Measurements from ENCODE around the gene ERRFI1.

Gene ERRFI1

DNA sequence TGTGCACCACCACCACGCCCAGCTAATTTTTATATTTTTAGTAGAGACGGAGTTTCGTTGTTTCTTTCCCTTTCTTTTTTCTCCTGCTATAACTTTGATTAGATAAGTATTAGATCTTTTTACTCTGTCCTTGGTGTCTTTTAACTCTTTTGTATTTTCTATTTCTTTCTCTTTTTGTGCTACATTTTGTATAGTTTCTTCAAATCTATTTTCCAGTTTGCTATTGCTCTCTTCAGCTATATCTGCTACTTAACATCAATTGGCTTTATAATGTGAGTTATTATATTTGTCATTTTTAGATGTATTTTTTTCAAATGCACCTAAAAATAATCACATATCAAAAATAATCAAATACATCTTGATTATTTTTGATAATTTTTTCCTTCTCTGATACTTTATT lies 16.0 kb upstream of the ERRFI1 start:
- no peak for DNase-seq

DNA sequence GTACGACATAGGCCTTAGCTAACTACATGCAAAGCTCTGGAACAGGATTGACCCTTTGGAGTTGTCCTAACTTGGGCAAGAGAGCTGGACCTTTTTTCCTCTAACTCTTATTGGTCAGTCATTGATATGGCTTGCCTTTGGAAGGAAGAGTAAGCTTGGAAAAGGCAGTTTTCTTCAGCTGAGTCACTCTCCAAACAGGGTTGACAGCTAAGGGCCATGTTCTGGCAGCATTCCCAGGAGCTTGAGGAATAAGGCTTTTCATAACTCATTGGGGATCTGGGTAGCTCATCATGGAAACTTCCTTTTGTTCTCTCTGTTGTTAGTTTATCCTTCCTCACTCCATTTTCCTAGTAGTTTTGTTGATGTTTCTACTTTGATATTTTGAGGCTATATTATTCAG lies 14.5 kb upstream of the ERRFI1 start:
- DNase-seq: no peak

DNA sequence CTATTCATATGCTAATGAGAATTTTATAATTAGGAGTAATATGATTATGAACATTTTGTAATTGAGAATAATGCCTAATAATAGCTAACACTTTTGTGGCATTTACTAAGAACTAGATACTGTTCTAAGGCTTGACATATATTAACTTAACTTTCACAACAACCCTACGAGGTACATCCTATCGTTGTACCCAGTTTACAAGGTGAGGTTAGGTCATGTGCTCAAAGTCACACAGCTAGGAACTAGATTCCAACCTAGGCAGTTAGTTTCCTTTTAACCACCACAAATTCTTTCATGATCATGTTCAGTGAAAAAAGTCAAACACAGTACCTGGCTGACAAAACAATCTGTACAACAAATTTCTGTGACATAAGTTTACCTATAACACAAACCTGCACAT lies 13.0 kb upstream of the ERRFI1 start:
- DNase-seq: no peak

DNA sequence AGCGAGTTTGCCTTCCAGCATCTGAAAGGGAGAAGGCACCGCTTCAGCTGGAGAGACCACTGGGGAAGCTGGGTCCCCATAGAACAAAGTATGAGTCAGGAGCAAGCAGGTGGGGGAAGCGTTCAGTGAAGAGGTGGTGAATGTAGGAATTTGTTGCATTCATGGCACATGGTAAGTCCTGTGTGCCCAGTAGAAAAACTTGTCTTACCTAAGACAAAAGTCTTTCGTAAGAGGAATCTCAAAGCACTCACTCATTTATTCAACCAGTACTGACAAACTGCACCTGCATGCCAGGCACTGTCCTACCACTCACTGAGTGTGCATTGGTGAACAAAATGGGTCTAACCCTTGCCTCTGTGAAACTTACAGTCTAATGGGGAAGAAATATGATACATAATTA lies 9.2 kb upstream of the ERRFI1 start:
- DNase-seq: no peak

DNA sequence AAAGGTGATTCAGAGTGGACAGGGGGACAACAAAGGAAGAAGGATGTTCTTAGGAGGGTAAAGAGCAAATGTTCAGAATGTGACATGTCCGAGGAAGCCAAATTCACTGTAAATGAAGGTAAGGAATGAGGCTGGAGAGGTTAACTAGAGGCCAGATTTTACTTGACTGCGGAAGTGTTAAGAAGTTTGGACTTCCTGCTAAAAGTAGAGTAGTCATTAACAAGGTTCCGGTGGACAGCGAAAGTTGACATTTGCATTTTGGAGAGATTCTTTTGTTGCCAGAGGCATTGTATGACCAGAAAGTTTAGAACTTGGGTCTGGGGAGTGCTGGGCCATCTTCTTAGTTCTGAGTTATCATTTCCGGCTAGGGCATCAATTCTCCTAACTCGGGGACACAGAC lies 7.2 kb upstream of the ERRFI1 start:
- no peak for DNase-seq

DNA sequence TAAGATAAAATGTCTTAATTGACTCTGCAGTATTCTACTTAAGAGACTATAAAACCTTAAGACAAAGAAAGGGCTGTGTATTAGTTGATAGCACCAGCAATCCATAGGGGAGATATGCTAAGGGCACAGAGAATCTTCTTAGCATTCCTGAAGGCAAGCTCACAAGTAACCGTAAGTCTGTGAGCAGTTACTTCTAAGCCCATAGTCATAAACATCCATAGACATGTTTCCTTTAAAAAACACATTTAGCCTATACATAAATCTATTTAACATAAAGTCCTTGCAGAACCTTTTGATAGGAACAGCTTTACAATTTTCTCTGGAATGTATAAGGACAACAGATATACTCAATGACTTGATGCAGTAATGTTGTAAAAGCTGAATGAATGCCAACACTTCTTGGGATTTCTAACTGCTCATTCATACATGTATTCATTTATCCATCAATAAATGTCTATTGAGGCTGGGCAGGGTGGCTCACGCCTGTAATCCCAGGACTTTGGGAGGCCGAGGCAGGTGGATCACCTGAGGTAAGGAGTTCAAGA lies 6.3 kb upstream of the ERRFI1 start:
- no peak for DNase-seq

DNA sequence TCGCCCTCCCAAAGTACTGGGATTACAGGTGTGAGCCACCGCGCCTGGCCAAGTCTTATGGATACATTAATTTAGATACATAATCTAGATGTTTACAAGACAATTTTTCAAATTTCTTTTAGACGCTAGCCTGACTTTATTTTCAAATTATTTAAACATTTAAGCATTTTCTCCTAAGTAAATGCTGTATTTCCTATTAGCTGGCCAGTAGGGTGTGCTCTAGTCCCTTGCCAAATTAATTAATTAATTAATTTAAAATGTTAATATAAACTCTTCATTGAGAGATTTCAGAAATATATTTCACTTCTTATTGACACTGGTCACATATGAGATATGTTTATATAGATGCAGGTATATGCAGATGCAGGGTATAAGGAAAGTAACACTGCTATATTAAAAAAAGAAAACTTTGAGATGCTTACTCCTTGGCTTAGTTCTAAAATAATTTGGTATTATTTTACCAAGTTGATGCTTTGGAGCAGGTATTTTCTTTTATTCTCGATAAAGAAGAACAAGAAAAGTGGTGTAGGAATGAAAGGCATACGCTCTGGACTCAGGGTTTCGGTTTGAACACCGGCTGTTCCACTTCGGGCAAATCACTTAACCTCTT lies 5.2 kb upstream of the ERRFI1 start:
- peak; percentile 59 for DNase-seq

DNA sequence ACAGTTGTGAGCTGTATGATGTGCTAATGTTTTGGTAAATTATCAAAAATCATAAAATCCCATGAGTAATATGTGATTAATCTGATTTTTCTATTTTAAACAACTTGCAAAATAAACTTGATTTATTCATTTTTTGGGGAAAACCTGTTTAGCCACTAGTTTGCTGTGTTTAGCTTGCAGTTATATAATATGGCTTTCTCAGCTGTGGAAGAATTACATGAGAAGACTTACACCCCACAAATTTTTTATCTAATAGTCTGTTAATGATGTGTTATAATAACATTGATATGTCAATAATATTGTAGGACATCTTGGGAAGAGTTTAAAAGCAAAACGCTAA lies 2.4 kb upstream of the ERRFI1 start:
- DNase-seq: no peak

DNA sequence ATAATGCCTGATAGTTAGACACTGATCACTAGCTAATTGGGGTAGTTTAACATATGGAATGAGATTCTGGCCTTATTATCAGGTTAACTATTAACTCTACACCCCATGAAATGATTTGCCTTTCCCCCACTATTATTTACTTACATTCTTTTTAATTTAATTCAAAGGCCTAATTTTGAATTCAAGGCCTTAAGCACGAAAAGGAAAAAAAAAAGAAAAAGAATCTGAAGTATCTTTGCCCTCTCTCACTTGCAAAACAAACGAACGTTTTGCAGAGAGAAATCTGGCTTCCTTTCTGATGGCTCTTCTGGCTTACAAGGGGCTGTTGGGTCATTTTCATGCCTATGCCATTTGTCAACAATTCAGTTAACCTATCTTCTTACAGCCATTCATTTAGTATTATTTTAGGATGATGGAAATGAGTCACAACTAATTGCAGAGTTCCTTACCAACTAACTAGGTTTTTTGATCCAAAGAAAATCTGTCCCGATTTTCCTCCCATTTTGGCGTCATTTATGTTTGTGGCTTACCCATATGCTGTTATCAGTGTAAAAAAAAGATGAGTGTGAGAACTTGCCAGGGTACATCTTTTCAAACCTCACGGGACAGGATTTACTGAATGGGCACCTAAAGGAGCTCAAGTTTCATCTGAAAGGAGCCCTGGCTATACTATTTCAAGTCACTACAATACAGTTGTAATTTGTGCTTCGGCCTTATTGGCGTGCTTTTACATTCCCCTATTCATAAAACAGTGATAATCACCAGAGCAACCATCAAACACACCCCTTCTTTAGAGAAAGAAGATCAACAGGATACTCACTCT lies 1.9 kb upstream of the ERRFI1 start:
- no peak for DNase-seq

DNA sequence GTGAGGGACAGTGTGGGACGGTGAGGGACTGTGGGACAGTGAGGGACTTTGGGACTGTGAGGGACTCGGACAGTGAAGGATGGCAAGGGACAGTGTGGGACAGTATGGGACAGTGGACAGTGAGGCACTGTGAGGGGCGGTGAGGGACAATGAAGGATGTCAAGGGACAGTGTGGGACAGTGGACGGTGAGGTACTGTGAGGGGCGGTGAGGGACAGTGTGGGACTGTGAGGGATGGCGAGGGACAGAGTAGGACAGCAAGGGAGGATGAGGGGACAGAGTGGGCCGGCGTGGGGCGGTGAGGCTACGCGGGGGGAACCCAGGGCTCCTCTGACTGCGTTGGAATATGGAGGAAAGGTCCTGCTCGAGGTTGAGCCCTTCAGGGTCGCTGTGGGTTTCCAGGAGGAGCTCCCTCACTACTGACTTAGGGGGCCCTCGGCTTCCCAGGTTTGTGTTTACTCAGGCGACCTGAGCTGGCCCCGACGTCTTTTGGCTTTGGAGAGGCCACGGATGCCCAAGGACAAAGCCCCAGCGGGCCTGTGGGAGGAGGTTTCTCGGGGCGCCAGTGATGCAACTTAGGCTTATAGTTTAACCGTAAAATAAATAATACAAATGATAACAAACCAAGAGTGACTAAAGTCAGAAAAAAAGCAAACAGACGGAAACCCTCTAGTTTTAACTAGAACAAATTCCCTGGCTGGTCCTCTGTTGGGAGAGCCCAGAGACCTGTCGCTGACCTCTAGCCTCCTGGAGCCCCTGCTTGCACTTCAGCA lies 1.1 kb upstream of the ERRFI1 start:
- no peak for DNase-seq

DNA sequence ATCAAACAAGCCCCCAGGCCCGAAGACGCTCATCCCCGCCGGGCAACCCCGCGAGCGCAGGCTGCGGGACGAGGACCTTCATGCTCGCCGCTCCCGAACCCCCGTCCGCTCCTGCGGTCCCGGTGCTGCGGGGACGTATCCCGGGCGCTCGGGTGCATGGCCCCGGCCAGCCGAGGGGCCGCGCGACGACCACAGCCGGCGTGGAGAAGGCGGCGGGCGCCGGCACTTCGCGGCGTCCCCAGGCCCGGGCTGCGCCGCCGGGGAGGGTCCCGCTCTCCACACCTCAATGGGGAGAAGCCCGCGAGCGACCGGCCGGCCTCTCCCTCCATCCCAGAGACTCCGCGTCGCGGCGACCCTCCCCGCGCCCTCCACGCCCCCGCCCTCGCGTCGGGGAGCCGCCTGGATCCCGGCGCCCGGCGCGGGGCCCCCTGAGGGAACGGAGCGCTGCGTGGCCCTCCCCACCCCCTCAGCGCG lies 401 bp downstream of the ERRFI1 start:
- DNase-seq: no peak

DNA sequence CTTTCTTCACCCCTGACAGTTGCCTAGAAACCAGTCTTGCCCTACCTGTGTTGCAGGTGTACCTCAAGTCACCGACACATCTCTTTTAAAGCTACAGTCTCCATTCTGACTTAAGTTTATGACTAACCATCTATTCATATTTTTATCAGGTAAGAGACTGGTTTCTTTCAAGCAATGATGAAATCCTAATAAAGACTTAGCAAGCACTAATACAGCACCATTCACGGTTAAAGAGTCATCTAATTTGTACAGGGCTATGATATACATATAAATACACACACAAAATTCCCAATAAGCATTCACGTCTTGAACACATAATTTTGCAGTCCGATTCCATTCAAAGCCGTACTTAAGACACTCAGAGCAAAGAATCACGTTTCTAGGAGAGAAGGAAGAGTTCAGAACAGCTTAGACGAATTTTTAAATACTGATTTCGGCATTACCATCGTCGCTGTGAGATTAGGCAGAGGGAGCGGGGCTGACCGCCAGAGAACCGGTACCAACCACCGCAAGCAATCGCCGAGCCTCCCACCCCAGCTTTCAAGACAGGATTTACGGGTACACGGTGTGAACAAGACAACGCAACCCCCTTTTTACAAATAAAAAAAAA lies 943 bp downstream of the ERRFI1 start:
- DNase-seq: peak; percentile 74

DNA sequence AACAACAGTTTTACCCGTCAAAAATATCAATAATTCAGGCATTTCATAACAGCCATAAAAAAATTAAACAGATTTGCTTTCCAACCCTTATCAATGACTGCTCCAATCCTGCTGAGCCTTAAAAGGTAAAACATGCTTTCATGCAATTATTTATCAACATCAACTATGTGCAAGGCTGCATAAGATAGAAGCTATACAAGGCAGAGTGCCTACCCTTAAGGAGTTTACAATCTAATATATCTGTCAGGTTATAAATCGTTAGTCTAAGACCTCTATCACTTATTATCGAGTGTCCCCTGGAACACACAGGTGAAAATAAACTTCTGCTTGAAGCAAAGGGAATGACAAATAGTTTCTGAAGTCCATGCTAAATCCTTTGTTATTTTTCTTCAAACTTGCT lies 1.8 kb downstream of the ERRFI1 start:
- DNase-seq: no peak

DNA sequence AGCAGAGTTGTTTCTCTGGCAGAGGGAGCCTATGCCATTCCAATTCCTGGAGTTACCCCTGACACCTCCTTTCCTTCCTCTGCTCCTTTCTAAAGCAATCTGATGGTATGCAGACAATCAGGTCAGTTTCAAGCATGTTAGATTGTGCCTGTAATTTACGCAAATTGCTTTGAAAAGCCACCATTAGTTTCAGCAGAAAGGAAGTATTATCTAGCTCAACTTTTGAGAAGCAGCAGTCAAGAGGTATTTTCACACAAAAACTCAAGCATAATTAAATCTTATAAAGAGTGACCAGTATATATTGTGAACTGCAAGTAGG lies 2.2 kb downstream of the ERRFI1 start:
- no peak for DNase-seq

DNA sequence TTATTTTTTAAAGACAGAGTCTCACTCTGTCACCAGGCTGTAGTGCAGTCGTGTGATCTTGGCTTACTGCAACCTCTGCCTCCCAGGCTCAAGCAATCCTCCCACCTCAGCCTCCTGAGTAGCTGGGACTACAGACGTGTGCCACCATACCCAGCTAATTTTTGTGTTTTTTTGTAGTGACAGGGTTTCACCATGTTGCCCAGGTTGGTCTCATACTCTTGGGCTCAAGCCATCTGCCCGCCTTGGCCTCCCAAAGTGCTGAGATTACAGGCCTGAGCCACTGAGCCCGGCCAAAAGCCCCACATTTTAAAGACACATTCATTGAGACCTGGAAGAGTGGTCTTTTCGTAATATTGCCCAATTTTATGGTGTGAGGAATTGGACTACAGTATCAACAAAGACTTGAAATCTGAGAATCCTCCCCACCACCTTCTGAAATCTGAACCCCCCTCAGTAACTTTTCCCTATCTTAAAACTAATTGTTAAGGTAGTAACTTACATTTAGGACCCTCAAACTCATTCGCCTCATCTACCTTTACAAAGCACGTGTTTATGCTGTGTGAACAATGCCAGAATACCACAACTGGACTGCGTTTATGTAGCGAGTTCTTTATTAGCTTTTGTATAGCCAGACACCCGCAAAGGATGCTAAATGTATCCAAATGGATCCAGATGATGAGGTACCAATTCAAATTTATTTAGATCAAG lies 2.7 kb downstream of the ERRFI1 start:
- no peak for DNase-seq

DNA sequence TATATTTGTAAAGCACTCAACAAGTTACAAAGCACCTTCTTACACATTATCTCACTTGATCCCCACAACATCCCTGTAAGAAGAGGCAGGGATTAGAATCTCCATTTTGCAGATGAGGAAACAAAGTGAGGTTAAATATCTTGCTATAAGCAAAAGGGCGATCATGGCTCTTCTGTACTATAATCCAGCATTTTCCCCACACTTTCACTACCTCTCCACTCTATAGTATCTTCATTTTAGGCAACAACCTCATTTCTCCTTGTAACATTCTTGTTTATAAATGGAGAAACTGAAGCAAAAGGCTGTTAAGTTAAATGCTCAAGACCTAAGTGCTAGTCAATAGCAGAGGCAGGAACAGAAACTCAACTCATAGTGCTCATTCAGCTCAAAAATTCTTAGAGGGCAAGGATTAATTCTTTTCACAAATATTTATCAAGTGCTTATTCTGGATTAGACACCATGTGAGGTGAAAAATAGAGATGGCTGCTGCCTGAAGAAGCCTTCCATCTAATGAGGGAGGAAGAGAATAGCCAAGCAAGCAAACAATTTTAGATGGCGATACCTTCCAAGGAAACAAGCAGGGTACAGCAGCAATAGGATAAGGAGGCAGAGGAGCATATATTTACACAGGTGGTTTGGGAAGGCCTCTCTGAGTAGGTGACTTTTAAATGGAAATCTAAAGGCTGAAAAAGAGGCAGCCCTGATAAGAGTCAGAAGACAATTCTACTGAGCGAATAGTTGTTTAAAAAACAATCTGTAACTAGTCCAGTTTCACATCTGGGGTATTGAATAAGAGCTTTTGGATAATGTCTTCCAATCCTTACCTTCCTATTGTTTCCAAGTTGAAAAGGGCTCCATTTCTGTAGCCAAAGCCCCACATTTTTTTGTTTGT lies 3.5 kb downstream of the ERRFI1 start:
- no peak for DNase-seq

DNA sequence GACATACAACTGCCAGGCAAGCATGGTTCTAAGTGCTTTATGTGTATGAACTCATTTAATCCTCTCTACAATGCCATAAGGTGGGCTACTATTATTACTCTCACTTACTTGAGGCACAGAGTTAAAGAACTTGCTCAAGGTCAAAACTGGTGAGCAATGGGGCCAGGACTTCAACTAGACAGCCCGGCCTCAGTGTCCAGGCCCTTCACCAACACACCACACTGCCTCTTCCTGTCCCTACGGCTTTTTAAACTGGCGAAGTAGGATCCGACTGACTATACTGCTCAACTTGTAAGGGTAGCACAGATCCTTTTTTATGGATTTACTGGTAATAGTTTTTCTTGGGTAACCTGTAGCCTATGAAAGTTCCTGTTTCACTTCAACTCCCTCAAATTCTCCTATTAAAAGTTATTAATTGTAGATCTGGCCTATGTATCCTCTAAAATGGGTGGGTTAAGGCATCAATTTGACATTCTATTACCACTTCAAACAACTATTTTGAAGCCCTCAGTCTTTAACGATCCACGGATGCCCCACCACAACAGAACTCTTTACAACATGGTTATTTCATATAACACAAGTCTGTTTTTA lies 4.3 kb downstream of the ERRFI1 start:
- no peak for DNase-seq

DNA sequence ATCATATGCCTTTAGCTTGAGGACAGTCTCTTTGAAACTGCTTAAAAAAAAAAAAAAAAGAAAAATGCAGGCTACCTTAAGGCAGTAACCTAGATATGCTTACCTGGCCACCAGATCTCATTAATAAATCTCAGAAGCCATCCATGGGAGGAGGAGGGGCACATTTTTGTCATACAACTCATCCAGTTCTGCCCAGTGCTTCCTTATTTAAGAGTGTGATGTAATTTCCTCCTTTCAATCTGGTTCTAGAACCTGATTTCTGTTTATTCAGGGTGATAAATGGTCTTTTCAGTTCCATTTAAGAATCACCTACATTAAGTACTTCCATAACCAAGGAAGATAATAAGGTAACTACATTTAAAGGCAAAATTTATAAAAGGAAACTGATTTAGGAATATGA lies 6.1 kb downstream of the ERRFI1 start:
- DNase-seq: no peak

DNA sequence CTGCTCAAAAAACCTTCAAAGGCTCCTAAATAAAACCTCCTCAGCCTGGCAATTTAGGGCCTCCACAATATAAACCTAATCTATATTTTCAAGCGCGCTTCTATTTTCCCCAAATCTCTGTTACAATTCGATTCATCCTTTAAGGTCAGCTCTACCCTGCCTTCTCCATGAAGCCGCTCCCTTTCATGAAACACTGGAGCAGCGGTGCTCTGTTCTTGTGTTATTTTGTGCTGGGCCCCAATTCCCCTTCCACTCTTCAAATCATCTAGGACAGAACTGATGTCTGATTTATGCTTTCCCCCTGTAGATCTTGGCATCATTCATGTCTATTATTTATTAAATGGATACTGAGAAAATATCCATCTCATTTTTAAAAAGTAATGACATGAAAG lies 6.9 kb downstream of the ERRFI1 start:
- DNase-seq: peak; percentile 35

DNA sequence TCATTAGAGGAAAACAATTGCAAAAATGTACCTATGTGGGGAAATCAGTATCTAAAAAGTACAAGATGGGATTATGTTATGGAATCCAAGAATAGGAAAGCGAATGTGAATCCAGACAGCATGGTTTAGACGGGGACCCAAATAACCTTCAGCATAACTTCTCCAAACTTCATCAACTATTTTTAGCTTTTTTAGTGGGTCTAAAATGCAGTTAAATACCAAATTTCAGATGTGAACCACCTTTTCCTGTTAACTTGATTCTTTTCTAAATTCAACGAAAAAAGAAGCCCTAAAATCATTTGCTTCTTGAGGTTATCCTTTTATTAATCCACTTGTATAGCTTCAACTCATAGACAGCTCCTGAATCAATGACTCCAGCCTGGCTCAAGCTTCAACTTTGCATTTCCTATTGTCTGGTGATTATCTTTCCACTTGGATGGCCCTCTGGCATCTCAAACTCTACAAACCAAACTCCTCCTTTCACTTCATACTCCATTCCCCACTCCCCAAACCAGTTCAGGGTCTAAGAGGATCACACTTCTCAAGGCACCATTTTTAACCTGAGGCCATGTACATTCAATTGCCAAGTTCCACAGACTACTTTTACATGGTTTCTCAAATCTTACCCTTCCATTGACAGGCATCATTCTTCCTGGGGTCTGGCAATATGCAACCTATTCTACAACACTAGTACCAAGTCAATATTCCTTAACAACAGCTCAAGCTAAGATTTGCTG lies 7.4 kb downstream of the ERRFI1 start:
- DNase-seq: peak; percentile 87

All from eye (tissue), 1 donor.